ENCODE measurements around the gene TMEM266.

TMEM266 gene

GRCh38 chr15:76100361-76100760 lies 40.6 kb downstream of the TMEM266 start:
- no peaks in the 10 kb centered on the region for H3K36me3 ChIP-seq (ENCODE audit: insufficient read depth, low read length)
- no peaks in the 10 kb centered on the region for H3K4me1 ChIP-seq (ENCODE audit: insufficient read depth, low read length, poor library complexity, severe bottlenecking)
- no peaks in the 10 kb centered on the region for H3K27me3 ChIP-seq (ENCODE audit: insufficient read depth, low read length, poor library complexity, severe bottlenecking)
- no peaks in the 10 kb centered on the region for H3K79me2 ChIP-seq (ENCODE audit: insufficient read depth, low read length)
- no peak overlapping the region for H3K4me3 ChIP-seq (ENCODE audit: low read length, poor library complexity, severe bottlenecking)
- H3K4me2 ChIP-seq (ENCODE audit: low read depth, low read length, poor library complexity, severe bottlenecking): no peak overlapping the region
- no peaks in the 10 kb centered on the region for H3F3A ChIP-seq (ENCODE audit: low read depth)
- H3K9me2 ChIP-seq (replicated peaks; ENCODE audit: low read depth, low read length): no peaks in the 10 kb centered on the region
- H2AFZ ChIP-seq (ENCODE audit: low read length): no peak overlapping the region
- no peak overlapping the region for H3K9ac ChIP-seq (ENCODE audit: low read depth, low read length, poor library complexity, severe bottlenecking)
- H3K9me3 ChIP-seq (ENCODE audit: insufficient read depth, low read depth, low read length): no peaks in the 10 kb centered on the region
- no peak for TF ChIP-seq CTCF (conservative IDR thresholded peaks at IDR 0.05; ENCODE audit: low read length)
- TF ChIP-seq EZH2phosphoT487 (IDR thresholded peaks at IDR 0.05; ENCODE audit: borderline replicate concordance): no peak
- no peaks in the 10 kb centered on the region for H4K20me1 ChIP-seq (ENCODE audit: insufficient read depth, low read length, poor library complexity, severe bottlenecking)

- Histone ChIP-seq H3K9ac (ENCODE audit: low read depth, low read length, poor library complexity, severe bottlenecking) (no peak overlapping the region), H3K27me3 (ENCODE audit: insufficient read depth, low read length, poor library complexity, severe bottlenecking) (no peaks in the 10 kb centered on the region), H3K79me2 (ENCODE audit: insufficient read depth, low read length) (no peaks in the 10 kb centered on the region), H3K36me3 (ENCODE audit: insufficient read depth, low read length) (no peaks in the 10 kb centered on the region), H4K20me1 (ENCODE audit: insufficient read depth, low read length, poor library complexity, severe bottlenecking) (no peaks in the 10 kb centered on the region), H3K9me2 (replicated peaks; ENCODE audit: low read depth, low read length) (no peaks in the 10 kb centered on the region), H3F3A (ENCODE audit: low read depth) (no peaks in the 10 kb centered on the region), H3K4me2 (ENCODE audit: low read depth, low read length, poor library complexity, severe bottlenecking) (no peak overlapping the region), H3K4me3 (ENCODE audit: low read length, poor library complexity, severe bottlenecking) (no peak overlapping the region), H3K9me3 (ENCODE audit: insufficient read depth, low read depth, low read length) (no peaks in the 10 kb centered on the region), H3K4me1 (ENCODE audit: insufficient read depth, low read length, poor library complexity, severe bottlenecking) (no peaks in the 10 kb centered on the region), H2AFZ (ENCODE audit: low read length) (no peak overlapping the region)
- TF ChIP-seq EZH2phosphoT487 (IDR thresholded peaks at IDR 0.05; ENCODE audit: borderline replicate concordance) (no peak), CTCF (conservative IDR thresholded peaks at IDR 0.05; ENCODE audit: low read length) (no peak)
Measured at GRCh38 chr15:76101655-76102054, 41.9 kb downstream of the TMEM266 start.

GRCh38 chr15:76105391-76105790 lies 45.6 kb downstream of the TMEM266 start:
- Histone ChIP-seq H3K79me2 (ENCODE audit: insufficient read depth, low read length) (no peaks in the 10 kb centered on the region), H3K9me2 (replicated peaks; ENCODE audit: low read depth, low read length) (no peaks in the 10 kb centered on the region), H4K20me1 (ENCODE audit: insufficient read depth, low read length, poor library complexity, severe bottlenecking) (no peaks in the 10 kb centered on the region), H3K9me3 (ENCODE audit: insufficient read depth, low read depth, low read length) (no peaks in the 10 kb centered on the region), H3K9ac (ENCODE audit: low read depth, low read length, poor library complexity, severe bottlenecking) (no peak overlapping the region), H3K36me3 (ENCODE audit: insufficient read depth, low read length) (no peaks in the 10 kb centered on the region), H3K4me1 (ENCODE audit: insufficient read depth, low read length, poor library complexity, severe bottlenecking) (no peaks in the 10 kb centered on the region), H3K27me3 (ENCODE audit: insufficient read depth, low read length, poor library complexity, severe bottlenecking) (no peaks in the 10 kb centered on the region), H3F3A (ENCODE audit: low read depth) (no peaks in the 10 kb centered on the region), H2AFZ (ENCODE audit: low read length) (no peak overlapping the region), H3K4me2 (ENCODE audit: low read depth, low read length, poor library complexity, severe bottlenecking) (no peak overlapping the region), H3K4me3 (ENCODE audit: low read length, poor library complexity, severe bottlenecking) (no peak overlapping the region)
- TF ChIP-seq EZH2phosphoT487 (IDR thresholded peaks at IDR 0.05; ENCODE audit: borderline replicate concordance): no peak
- TF ChIP-seq CTCF (conservative IDR thresholded peaks at IDR 0.05; ENCODE audit: low read length): no peak
